Pancreas (tissue), 10 donors: ENCODE data around the gene SYCN. TPM values are rescaled to one million over a fixed set of nuclear protein-coding genes. Genes with fewer than 3 reads are reported as not detected.
A peak's percentile ranks its signal among the peaks of the same experiment; 100 is the strongest.

Source experiments
- ATAC-seq, 4 donors: fragments of 200-7000 bp; cut with Tn5 transposase; one replicate each; pipeline versions ENCODE4 v1.8.0 to v1.9.1; 2020; ENCODE audit warnings: mild to moderate bottlenecking in 4 of 4, moderate library complexity in 4 of 4
- DNase-seq, 6 donors: peaks; one replicate each; pipeline ENCODE4 v3.0.0-alpha.2; 2020
- FAIRE-seq: peaks from 2 replicates; lab custom pipeline; 2012; peaks lifted over from hg19 to GRCh38; lab: Jason Lieb, UNC
- H3K27ac ChIP-seq, 4 donors: fragments of 200-600 bp; sonication (generic); 1 replicate in 3 of 4; 2 replicates in 1 of 4; pipeline versions ENCODE4 v1.5.0 to v1.8.0; 2020
- H3K27me3 ChIP-seq, 4 donors: fragments of 200-600 bp; one replicate each; pipeline ENCODE4 v1.8.0; 2021
- H3K36me3 ChIP-seq, 3 donors: fragments of 200-600 bp; sonication (generic) in 1 of 3; one replicate each; pipeline versions ENCODE4 v1.5.0 to v1.8.0; 2020 to 2021
- H3K4me1 ChIP-seq, 3 donors: fragments of 200-600 bp; one replicate each; pipeline ENCODE4 v1.8.0; 2021
- H3K4me3 ChIP-seq, 4 donors: fragments of 200-600 bp; sonication (generic) in 2 of 4; one replicate each; pipeline versions ENCODE4 v1.5.0 to v1.8.0; 2020 to 2021
- H3K9me3 ChIP-seq, 4 donors: fragments of 200-600 bp; one replicate each; pipeline ENCODE4 v1.8.0; 2021
- WGBS, 2 donors: extraction: QIAGEN DNeasy Blood & Tissue Kit; methylation state at CpG; one replicate each; pipeline ENCODE4 v1.1.7; 2013; 5-methylcytosine and 5-hydroxymethylcytosine counted together
- intact Hi-C, 3 donors: fragments of 100-400 bp; cut with DNase I; formaldehyde crosslinking; loops; one replicate each; pipeline versions ENCODE4 v1.11.1 to v1.14.2; 2022
- polyA plus RNA-seq, 2 donors: library from polyadenylated mRNA; stranded (reverse); fragments of 200-250 nt; gene quantifications; one replicate each; pipeline ENCODE4 v1.2.3, GENCODE V29; 2013
- total RNA-seq, 6 donors: library from RNA; stranded (reverse); fragmentation: NEBNext Ultra II Directional in 4 of 6; extraction: Animal tissue kit (Norgen Biotek cat#: 25700) in 4 of 6; gene quantifications; one replicate each; pipeline versions ENCODE4 v1.2.1 to v1.2.4, GENCODE V29; 2021 to 2023
- TF ChIP-seq, protein P1 (sequence below), 4 donors: fragments of 200-600 bp; sonication (generic) in 3 of 4; IDR thresholded peaks; one replicate each; pipeline versions ENCODE4 v1.5.0 to v1.8.0; 2021; ENCODE audit warnings: antibody characterized with exemption in 4 of 4
- donor health status: healthy with polysubstance abuse.
- donor health status: DM: no; HTN: no; CAD: no; lungs with moderate emphysema.
- donor health status: DM: no; HTN: no; CAD: no.
- donor health status: control.
- donor health status: control.
- donor health status: Bipolar disorder and iron deficiency.
- donor health status: DM: yes; HTN: yes; CAD: no.
- donor health status: DM: no; HTN: no; CAD: no.
- donor health status: DM: no; HTN: no; CAD: no.
- donor health status: DM: yes; HTN: yes; CAD: no.

Gene SYCN
- total and polyA plus RNA-seq, 8 donors = 1,282 to 3,883 (median 2,379) TPM

GRCh38 chr19:39174558-39175544, 29.2 kb downstream of the SYCN start:
- ATAC-seq = no peak
- H3K27me3 ChIP-seq = no peaks in the 10 kb centered on the region
- no peak for FAIRE-seq
- H3K4me1 ChIP-seq = no peaks in the 10 kb centered on the region
- TF ChIP-seq, protein P1, sequence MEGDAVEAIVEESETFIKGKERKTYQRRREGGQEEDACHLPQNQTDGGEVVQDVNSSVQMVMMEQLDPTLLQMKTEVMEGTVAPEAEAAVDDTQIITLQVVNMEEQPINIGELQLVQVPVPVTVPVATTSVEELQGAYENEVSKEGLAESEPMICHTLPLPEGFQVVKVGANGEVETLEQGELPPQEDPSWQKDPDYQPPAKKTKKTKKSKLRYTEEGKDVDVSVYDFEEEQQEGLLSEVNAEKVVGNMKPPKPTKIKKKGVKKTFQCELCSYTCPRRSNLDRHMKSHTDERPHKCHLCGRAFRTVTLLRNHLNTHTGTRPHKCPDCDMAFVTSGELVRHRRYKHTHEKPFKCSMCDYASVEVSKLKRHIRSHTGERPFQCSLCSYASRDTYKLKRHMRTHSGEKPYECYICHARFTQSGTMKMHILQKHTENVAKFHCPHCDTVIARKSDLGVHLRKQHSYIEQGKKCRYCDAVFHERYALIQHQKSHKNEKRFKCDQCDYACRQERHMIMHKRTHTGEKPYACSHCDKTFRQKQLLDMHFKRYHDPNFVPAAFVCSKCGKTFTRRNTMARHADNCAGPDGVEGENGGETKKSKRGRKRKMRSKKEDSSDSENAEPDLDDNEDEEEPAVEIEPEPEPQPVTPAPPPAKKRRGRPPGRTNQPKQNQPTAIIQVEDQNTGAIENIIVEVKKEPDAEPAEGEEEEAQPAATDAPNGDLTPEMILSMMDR (IDR thresholded peaks at IDR 0.05) = no peak
- no peak overlapping the region for H3K4me3 ChIP-seq
- peak in 2 of 6 donors; percentile 51 to 70 for DNase-seq
- peaks cover 0 to 39% (median 17%) of the 10 kb centered on the region in 3 donors for H3K36me3 ChIP-seq
- H3K27ac ChIP-seq = no peak overlapping the region
- WGBS, 2 donors = 92 to 95% methylated on average over 40 to 43 of the region's 43 CpGs
- intact Hi-C loops = no loop called here
- H3K9me3 ChIP-seq = no peaks in the 10 kb centered on the region

- Histone ChIP-seq H3K27me3 (no peaks in the 10 kb centered on the region), H3K36me3 (peaks cover 0 to 40% (median 17%) of the 10 kb centered on the region in 3 donors), H3K4me1 (no peaks in the 10 kb centered on the region), H3K27ac (no peak overlapping the region), H3K9me3 (no peaks in the 10 kb centered on the region), H3K4me3 (no peak overlapping the region)
- ATAC-seq (no peak), FAIRE-seq (no peak), DNase-seq (peak in 2 of 6 donors; percentile 45 to 75)
- 91 to 92% methylated on average over 14 to 16 of the region's 16 CpGs for WGBS, 2 donors
- TF ChIP-seq, protein P1 (IDR thresholded peaks at IDR 0.05) = no peak
- intact Hi-C loops = no loop called here
Observed at GRCh38 chr19:39174142-39174541, 29.9 kb downstream of the SYCN start.

GRCh38 chr19:39173502-39173991, 30.5 kb downstream of the SYCN start:
- no peak for FAIRE-seq
- WGBS, 2 donors = 95 to 97% methylated on average over 24 to 25 of the region's 25 CpGs
- no peaks in the 10 kb centered on the region for H3K4me1 ChIP-seq
- DNase-seq = peak in 1 of 6 donors; percentile 63
- ATAC-seq = no peak
- no peaks in the 10 kb centered on the region for H3K9me3 ChIP-seq
- H3K27ac ChIP-seq = no peak overlapping the region
- H3K36me3 ChIP-seq = peaks cover 0 to 39% (median 17%) of the 10 kb centered on the region in 3 donors
- H3K4me3 ChIP-seq = no peak overlapping the region
- TF ChIP-seq, protein P1 (IDR thresholded peaks at IDR 0.05) = no peak
- intact Hi-C loops = no loop called here
- H3K27me3 ChIP-seq = no peaks in the 10 kb centered on the region

- H3K27ac ChIP-seq = no peak overlapping the region
- peaks cover 0 to 2% (median under 1%) of the 10 kb centered on the region in 3 donors for H3K4me1 ChIP-seq
- no peaks in the 10 kb centered on the region for H3K9me3 ChIP-seq
- ATAC-seq = no peak
- H3K4me3 ChIP-seq = no peak overlapping the region
- 93% methylated on average over 41 to 45 of the region's 45 CpGs for WGBS, 2 donors
- FAIRE-seq = no peak
- H3K36me3 ChIP-seq = peaks cover 0 to 35% (median 12%) of the 10 kb centered on the region in 3 donors
- intact Hi-C loops = no loop called here
- H3K27me3 ChIP-seq = no peaks in the 10 kb centered on the region
- peak in 2 of 6 donors; percentile 55 to 74 for DNase-seq
- TF ChIP-seq, protein P1 (IDR thresholded peaks at IDR 0.05) = no peak
Observed at GRCh38 chr19:39172700-39173501, 31.2 kb downstream of the SYCN start.
